HG03439 (cell line): ENCODE data around the gene CPA1.

Experiments
- ATAC-seq: cut with Tn5 transposase; IDR thresholded peaks from one replicate; pipeline ENCODE4 v1.9.1; 2021; ENCODE audit warnings: mild to moderate bottlenecking, moderate library complexity; ENCODE audit not compliant: unreplicated experiment

Gene CPA1

GRCh38 chr7:130379921-130380860 is at the start of gene CPA1:
Gene CPA1, plus strand, starts transcription at chr7:130380494. Its CDS starts 27 bp downstream, at chr7:130380521.
- no peak for ATAC-seq

- no peak for ATAC-seq
Observed at GRCh38 chr7:130332259-130333053, 47.8 kb upstream of the CPA1 start.

- ATAC-seq = no peak
Observed at GRCh38 chr7:130333832-130334231, 46.5 kb upstream of the CPA1 start.

DNA sequence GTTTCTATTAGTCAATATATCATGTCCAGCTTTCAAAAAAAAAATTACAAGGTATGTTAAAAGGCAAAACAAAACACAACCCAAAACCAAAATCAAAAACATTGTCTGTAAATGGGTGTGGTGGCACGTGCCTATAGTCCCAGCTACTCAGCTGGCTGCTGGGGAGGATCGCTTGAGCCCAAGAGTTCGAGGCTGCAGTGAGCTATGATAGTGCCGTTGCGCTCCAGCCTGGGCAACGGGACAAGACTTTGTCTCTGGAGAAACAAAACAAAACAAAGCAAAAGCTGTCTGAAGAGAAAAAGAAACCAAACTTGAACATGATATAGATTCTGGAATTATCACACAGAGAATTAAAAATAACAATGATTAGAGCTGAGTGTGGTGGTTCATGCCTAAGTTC is 46.0 kb upstream of the CPA1 start:
- no peak for ATAC-seq

DNA sequence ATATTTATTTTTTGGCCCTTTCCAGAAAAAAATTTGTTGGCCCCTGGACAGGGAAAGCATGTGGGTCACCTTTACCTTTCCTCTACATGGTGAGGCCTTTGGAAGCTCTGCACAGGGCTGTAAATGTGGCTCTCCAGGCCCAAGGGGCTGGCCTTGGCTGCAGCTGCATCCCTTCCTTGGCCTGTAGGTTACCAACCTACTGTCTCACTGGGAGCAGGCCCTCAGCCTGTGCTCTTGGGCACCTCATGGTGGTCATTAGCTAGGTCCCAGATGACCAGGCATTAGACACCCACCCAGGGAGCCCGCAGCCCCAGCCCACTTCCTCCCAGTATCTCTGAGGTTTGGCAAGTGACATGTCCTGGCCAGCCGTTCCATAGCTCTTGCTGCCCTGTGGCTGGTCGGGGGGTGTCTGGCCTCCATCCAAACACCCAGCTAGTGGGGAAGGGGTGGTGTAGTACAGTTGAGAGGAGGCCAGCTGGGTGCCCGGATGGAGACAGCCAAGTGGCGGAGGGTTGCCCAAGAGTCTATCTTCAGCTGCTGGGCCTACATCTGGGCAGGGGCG is 42.8 kb upstream of the CPA1 start:
- ATAC-seq = no peak

DNA sequence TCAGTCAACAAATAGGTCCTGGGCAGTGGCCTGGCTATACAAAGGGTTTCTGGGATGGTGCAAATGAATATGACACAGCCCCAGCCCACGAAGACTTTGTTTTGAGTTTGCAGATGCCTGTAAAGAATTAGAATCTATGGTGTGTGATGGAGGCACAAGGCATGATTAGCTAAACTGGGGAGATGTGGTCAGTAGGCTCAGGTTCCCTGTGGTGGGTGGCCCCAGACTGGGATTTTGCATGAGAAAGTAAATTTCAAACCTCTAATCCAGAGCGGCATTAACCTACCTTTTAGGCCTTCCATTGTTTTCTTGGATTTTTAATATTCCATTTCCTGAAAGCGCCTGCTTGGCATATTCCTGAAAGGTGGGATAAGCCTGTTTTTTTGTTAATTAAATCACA is 42.1 kb upstream of the CPA1 start:
- ATAC-seq = no peak

DNA sequence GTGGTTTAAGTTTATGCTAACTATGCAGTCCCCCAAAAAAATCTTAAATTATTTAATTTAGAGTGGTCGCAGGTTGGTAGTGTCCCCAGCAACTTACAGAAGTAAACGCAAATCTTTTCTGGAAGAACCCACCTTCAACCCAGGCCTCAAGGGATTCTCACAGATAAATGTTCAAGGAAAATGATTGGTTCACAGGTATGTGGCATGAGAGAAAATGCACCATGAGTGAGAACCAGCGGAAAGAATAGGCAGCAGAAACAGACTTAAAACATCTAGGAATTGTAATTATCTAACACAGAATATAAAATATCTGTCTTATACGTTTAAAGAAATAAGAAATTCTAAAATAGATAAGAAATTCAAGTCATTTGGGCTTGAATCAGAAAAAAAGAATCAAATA is 38.4 kb upstream of the CPA1 start:
- ATAC-seq = no peak

DNA sequence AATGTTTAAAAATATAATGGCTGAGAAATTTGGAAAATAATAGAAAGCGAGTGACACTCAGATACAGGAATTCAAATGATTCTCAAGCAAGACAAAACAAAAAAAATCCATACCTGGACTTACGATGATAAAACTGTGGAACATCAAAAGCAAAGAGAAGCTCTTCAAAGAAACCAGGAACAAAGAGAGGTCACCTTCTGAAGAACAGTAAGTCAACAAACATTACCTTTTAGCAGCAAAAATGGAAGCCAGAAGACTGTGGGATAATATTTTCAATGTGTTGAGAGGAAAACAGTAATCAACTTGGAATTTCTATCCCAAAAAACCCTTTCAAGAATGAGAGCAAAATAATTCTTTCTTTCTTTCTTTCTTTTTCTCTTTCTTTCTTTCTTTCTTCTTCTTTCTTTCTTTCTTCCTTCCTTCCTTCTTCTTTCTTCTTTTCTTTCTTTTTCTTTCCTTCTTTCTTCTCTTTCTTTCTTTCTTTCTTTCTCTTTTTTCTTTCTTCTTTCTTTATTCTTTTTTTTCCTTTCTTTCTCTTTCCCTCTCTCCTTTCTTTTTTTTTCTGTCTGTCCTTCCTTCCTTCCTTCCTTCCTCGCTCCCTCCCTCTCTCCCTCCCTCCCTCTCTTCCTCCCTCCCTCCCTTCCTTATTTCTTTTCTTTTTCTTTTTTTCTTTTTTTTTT is 37.5 kb upstream of the CPA1 start:
- ATAC-seq = no peak

GRCh38 chr7:130344271-130344866 is 35.9 kb upstream of the CPA1 start, which contains the start of gene CPA5:
Gene CPA5, plus strand, starts transcription at chr7:130344816. Its CDS starts 1,670 bp downstream, at chr7:130346486.
- no peak for ATAC-seq

- ATAC-seq = no peak
Observed at GRCh38 chr7:130345136-130345535, 35.2 kb upstream of the CPA1 start.

DNA sequence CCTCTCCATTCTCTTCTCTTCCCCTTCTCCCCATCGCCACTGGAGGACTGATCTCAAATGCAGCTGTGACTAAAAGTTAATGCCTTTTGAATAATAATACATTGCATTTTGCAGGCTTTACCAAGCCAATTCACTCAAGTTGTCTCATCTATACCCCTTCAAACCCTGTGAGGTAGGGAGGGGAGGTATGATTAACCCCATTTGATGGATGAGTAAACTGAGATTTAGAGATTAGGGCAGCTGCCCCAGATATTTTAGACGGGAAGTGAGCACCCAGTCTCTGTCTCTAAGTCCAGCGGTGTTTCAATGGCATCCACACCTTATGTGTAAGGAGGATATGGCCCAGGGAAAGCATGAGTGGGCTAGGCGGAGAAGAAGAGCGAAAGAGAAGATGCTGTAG is 34.6 kb upstream of the CPA1 start:
- no peak for ATAC-seq

DNA sequence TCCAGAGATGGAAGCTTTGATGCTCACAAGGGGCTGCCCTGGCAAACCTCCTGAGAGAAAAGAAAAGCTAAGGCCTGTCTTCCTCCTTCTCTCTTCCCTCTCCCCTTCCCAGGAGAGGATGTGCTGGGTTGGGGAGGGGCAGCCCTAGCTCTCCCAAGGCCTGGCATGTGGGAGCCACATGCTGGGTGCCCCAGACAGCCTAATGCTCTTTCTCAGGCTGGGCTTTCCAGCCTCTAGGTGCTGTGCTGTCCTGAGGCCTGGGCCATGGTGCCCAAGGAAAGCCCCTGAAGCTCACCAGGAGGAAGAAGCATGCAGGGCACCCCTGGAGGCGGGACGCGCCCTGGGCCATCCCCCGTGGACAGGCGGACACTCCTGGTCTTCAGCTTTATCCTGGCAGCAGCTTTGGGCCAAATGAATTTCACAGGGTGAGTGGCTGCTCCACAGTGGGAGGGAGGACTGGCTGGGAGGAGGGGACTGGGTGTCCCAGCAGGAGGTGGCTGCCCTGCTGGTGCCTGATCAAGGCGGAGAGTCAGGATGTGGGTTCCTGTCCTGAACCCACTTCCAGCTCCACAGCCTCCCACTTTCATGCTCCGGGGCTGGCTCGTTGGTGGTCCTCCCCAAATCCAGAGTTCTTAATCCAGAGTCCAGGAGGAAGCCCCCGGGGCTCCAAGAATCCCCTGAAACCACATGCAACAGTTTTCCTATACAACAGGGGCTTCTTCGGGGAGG is 34.0 kb upstream of the CPA1 start:
- ATAC-seq = no peak

DNA sequence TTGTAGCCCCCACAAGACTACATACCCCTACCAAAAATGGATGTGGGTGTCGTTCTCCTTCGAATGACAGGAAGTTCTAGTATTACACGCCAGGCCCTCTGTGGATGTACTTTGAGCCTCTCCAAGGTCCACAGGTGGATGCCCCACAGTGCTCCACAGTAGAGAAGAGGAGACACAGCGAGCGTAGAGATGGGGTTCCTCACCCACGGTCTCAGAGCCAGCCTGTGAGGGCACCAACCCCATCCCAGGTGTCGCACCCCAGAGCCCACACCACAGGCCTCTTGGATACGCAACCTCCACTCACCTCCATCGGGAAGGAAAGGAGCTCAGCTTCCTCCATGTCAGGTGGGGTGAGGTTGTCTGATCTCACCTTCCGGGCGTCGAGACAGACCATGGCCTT is 33.4 kb upstream of the CPA1 start:
- ATAC-seq = no peak

DNA sequence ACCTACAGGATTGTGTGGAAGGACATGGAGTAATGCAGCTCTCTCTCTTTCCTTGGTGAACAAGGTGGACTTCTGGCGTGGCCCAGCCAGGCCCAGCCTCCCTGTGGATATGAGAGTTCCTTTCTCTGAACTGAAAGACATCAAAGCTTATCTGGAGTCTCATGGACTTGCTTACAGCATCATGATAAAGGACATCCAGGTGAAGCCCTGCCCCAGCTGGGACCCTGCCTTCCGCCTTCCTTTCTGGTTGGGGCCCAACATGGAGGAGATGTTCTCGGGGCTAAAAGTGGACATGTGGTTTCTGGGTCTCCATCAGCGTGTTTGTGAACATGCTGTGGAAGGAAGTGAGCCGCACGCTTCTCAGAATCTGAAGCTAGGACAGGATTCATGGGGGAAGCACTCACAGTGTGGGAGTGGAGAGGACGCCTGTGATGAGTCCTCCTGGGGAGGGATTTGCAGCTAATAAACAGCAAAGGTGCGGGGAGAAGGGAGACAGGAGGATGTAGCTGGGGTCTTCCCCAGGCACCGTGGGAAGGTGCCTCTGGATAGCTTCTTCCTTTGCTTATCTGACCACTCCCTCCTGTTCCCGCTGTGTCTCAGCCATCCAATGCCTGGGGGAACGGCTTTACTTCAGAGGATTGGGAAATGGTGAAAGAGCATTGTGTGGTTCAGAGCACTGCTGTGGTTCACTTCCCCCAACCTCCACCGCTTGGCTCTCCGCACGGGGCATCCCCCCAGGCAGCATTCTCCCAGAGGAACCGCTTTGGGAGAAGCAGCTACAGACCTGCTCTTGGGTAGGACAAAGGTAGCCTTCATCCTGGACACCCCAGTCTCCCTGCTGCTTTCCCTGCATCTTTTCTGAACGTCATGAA is 30.1 kb upstream of the CPA1 start:
- ATAC-seq = no peak

DNA sequence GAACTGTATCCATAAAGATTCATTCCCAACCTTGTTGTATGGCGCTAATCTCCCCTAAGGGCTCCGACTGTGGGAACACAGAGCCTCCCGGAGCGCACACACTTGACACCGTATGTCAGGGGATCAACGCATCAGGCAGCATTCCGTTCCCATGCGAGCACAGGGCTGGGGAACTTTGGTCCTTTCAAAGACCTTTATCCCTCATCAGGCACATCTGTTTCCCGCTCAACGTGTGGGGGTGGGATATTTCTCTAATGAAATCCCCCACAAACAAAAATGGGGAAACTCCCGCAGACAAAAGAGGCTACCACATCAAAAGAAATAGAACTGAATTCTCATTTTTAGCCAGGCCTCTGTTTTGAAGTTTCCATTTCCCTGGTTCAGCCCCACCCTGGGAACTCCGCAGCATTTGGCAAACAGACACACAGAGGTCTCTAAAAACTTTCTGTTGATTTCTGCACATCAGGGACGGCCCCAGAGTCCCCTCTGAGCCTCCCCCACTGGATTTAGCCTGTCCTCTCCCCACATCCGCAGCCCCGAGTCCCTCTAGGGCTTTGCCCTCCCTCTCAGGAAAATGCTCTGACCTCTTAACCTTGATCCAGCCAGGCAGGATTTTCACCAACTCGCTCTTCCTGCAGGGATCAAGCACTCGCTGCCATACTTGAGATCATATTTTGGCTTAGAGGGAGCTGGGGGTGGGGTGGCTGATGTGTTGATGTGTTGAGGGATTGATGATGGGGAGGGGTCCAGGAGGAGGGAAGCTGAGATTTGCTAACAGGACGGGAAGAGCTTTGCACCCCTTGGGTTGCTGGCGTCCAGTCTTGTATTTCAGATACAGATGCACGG is 29.1 kb upstream of the CPA1 start:
- ATAC-seq = no peak

DNA sequence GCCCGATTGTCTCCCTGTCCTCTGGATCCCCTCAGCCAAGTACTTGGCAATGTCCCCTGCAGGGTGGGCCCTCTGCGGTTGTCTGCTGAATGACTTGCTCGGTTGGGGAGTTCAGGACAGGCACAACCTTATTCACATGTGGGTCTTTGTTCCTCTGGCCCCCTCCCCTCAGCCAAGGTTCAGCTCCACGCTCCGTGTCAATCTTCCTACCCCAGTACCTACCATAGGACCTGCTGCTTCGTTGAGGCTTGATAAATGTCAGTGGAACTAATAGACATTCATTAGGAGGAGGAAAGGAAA is 28.6 kb upstream of the CPA1 start:
- ATAC-seq = no peak

DNA sequence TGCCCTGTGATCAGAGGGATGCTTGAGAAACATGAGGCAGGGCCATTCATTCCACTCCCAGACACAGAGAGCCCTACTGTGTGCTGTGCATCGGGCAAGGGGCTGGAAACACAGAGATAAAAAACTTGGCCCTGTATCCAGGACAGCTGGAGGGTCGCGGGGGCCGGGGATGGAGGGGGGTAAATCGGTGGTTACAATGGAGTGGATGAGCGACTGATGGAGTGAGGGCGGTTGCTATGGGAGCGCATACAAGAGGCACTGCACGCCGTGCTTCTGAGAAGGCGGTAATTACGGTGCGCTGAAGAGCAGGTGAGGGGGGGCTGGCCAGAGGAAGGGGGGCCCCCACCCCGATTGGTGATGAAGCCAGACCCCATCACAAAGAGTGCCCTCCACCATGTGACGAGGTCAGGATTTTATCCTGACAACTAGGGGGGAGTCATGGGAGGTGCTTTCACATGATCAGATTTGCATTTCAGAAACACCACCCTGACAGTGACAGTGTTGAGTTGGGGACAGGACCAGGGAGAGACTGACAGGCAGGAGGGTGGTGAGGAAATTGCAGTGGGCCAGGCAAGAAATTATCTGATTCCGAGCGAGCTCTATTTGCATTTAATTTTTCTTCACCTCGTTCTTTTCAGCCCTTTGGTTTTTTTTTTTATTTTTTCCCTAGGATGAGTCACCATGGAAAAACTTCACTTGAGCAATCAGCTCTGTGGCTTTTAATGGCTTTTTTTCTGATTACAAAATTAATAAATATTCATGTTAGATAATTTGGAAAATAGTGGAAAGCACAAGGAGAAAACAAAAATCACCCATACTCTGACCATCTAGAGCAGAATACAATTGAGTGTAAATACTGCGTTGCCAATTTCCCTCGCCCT is 27.9 kb upstream of the CPA1 start:
- no peak for ATAC-seq
